H1 (cell line): Measurements from ENCODE around the gene ZNF407. TPM values are rescaled to one million over a fixed set of nuclear protein-coding genes. Genes with fewer than 3 reads are reported as not detected.

ENCODE experiments used
- CTCF ChIA-PET: fragments of 300-600 bp; sonication (Branson Sonifier 250); formaldehyde crosslinking; loops from one replicate; lab custom pipeline; 2021; ENCODE audit not compliant: partially characterized antibody; lab: Charles Lee
- POLR2A ChIA-PET: fragments of 300-600 bp; sonication (Branson Sonifier 250); formaldehyde crosslinking; loops from one replicate; lab custom pipeline; 2021; ENCODE audit warnings: inconsistent platforms; ENCODE audit not compliant: partially characterized antibody; lab: Charles Lee
- DNase-seq, 2 experiments: peaks; one replicate each; pipeline versions ENCODE4 v3.0.0 to v3.0.0-alpha.2; 2010 to 2022; ENCODE audit warnings: low spot score in 2 of 2, low read depth in 1 of 2, mixed read lengths in 1 of 2
- FAIRE-seq: peaks from 2 replicates; lab custom pipeline; 2011; peaks lifted over from hg19 to GRCh38; lab: Jason Lieb, UNC
- H2AFZ ChIP-seq: 2 replicates; pipeline ENCODE4 v1.8.1; 2012; ENCODE audit warnings: low read length, inconsistent platforms
- H2AK5ac ChIP-seq: 2 replicates; pipeline ENCODE4 v1.6.1; 2013; ENCODE audit warnings: low read depth, low read length
- H2BK120ac ChIP-seq: replicated peaks from 2 replicates; pipeline ENCODE3; 2013; ENCODE audit warnings: low read depth, low read length, inconsistent platforms
- H2BK12ac ChIP-seq: 2 replicates; pipeline ENCODE4 v1.6.1; 2013; ENCODE audit warnings: low read depth, low read length
- H2BK15ac ChIP-seq: 2 replicates; pipeline ENCODE4 v1.6.1; 2013; ENCODE audit warnings: low read length
- H2BK20ac ChIP-seq: 2 replicates; pipeline ENCODE4 v1.6.1; 2013; ENCODE audit warnings: low read length
- H2BK5ac ChIP-seq: 2 replicates; pipeline ENCODE4 v1.6.1; 2013; ENCODE audit warnings: low read depth, low read length
- H3K14ac ChIP-seq: 2 replicates; pipeline ENCODE4 v1.6.1; 2013; ENCODE audit warnings: inconsistent platforms; ENCODE audit not compliant: insufficient read length
- H3K18ac ChIP-seq: 2 replicates; pipeline ENCODE4 v1.6.1; 2013; ENCODE audit warnings: low read length; ENCODE audit errors: extremely low read depth
- H3K23ac ChIP-seq: 2 replicates; pipeline ENCODE4 v1.6.1; 2013; ENCODE audit warnings: inconsistent platforms; ENCODE audit not compliant: insufficient read length
- H3K23me2 ChIP-seq: 2 replicates; pipeline ENCODE4 v1.6.1; 2013; ENCODE audit warnings: low read depth, low read length
- H3K27ac ChIP-seq: 2 replicates; pipeline ENCODE4 v1.6.1; 2011; ENCODE audit warnings: low read depth, low read length, inconsistent platforms
- H3K27me3 ChIP-seq, 4 experiments: replicated peaks in 1 of 4; 1 replicate in 1 of 4; 2 replicates in 3 of 4; pipeline versions ENCODE4 v1.6.1 to v1.8.1; 2011 to 2013; ENCODE audit warnings: low read length in 3 of 4, mild to moderate bottlenecking in 3 of 4, inconsistent platforms in 2 of 4, mixed read lengths in 2 of 4, moderate library complexity in 1 of 4; ENCODE audit not compliant: control insufficient read depth in 3 of 4, insufficient read depth in 3 of 4; ENCODE audit errors: extremely low read depth in 1 of 4
- H3K36me3 ChIP-seq, 4 experiments: 2 replicates each; pipeline versions ENCODE4 v1.6.1 to v1.8.1; 2011 to 2013; ENCODE audit warnings: mild to moderate bottlenecking in 4 of 4, low read length in 3 of 4, moderate library complexity in 2 of 4, control low read depth in 1 of 4, inconsistent platforms in 1 of 4; ENCODE audit not compliant: insufficient read depth in 4 of 4, control insufficient read depth in 2 of 4
- H3K4ac ChIP-seq: replicated peaks from 2 replicates; pipeline ENCODE3; 2013; ENCODE audit warnings: low read length, low read depth, mixed read lengths, inconsistent platforms; ENCODE audit not compliant: insufficient read length
- H3K4me1 ChIP-seq, 4 experiments: replicated peaks in 1 of 4; 1 replicate in 1 of 4; 2 replicates in 3 of 4; pipeline versions ENCODE4 v1.6.1 to v1.8.1; 2011 to 2013; ENCODE audit warnings: low read length in 3 of 4, inconsistent platforms in 2 of 4, mixed read lengths in 1 of 4; ENCODE audit not compliant: insufficient read depth in 4 of 4, control insufficient read depth in 3 of 4
- H3K4me2 ChIP-seq, 2 experiments: 2 replicates each; pipeline versions ENCODE4 v1.6.1 to v1.8.1; 2011 to 2013; ENCODE audit warnings: low read depth in 2 of 2, low read length in 2 of 2, control low read depth in 1 of 2, inconsistent platforms in 1 of 2, mild to moderate bottlenecking in 1 of 2; ENCODE audit not compliant: insufficient read depth in 1 of 2
- H3K4me3 ChIP-seq, 4 experiments: fragments of 200-600, 300-600 bp in 1 of 4; sonication (generic), shearing (Covaris generic), sonication (Bioruptor Twin) in 1 of 4; 2 replicates each; pipeline versions ENCODE4 v1.5.1 to v1.8.1; 2011 to 2016; ENCODE audit warnings: low read length in 4 of 4, low read depth in 3 of 4, control low read depth in 2 of 4, inconsistent platforms in 2 of 4, mild to moderate bottlenecking in 2 of 4, mixed read lengths in 1 of 4, moderate library complexity in 1 of 4; ENCODE audit not compliant: insufficient read depth in 2 of 4; ENCODE audit errors: extremely low read depth in 1 of 4
- H3K56ac ChIP-seq: replicated peaks from 2 replicates; pipeline ENCODE3; 2013; ENCODE audit warnings: low read depth, mild to moderate bottlenecking, mixed read lengths, low read length, inconsistent platforms; ENCODE audit not compliant: insufficient read length
- H3K79me1 ChIP-seq: 2 replicates; pipeline ENCODE4 v1.6.1; 2013; ENCODE audit warnings: low read depth, low read length, control low read depth
- H3K79me2 ChIP-seq, 2 experiments: 2 replicates each; pipeline versions ENCODE4 v1.6.1 to v1.8.1; 2012 to 2013; ENCODE audit warnings: low read length in 2 of 2, mild to moderate bottlenecking in 2 of 2, inconsistent platforms in 1 of 2; ENCODE audit not compliant: insufficient read depth in 2 of 2, control insufficient read depth in 1 of 2
- H3K9ac ChIP-seq, 4 experiments: replicated peaks in 1 of 4; 1 replicate in 1 of 4; 2 replicates in 3 of 4; pipeline versions ENCODE4 v1.6.1 to v1.8.1; 2011 to 2013; ENCODE audit warnings: low read depth in 3 of 4, low read length in 3 of 4, control low read depth in 2 of 4, mild to moderate bottlenecking in 2 of 4, moderate library complexity in 2 of 4, inconsistent platforms in 1 of 4; ENCODE audit errors: extremely low read depth in 1 of 4
- H3K9me3 ChIP-seq, 2 experiments: 2 replicates each; pipeline versions ENCODE4 v1.6.1 to v1.8.1; 2012 to 2013; ENCODE audit warnings: mild to moderate bottlenecking in 2 of 2, moderate library complexity in 2 of 2, control low read depth in 1 of 2, inconsistent platforms in 1 of 2, low read depth in 1 of 2, low read length in 1 of 2, mixed read lengths in 1 of 2; ENCODE audit not compliant: insufficient read depth in 2 of 2
- H4K20me1 ChIP-seq, 2 experiments: replicated peaks in 1 of 2; 2 replicates each; pipeline versions ENCODE3 to v1.8.1; 2011 to 2013; ENCODE audit warnings: inconsistent platforms in 2 of 2, low read length in 2 of 2, mild to moderate bottlenecking in 1 of 2; ENCODE audit not compliant: insufficient read depth in 2 of 2, control insufficient read depth in 1 of 2
- H4K5ac ChIP-seq: 2 replicates; pipeline ENCODE4 v1.6.1; 2013; ENCODE audit warnings: low read length, low read depth, mixed read lengths, inconsistent platforms; ENCODE audit not compliant: insufficient read length
- H4K8ac ChIP-seq: 2 replicates; pipeline ENCODE4 v1.8.0; 2013; ENCODE audit warnings: mild to moderate bottlenecking, moderate library complexity, low read length, inconsistent platforms; ENCODE audit not compliant: insufficient read depth; ENCODE audit errors: extremely low read depth
- H4K91ac ChIP-seq: replicated peaks from 2 replicates; pipeline ENCODE3; 2013; ENCODE audit warnings: low read length, mixed read lengths, inconsistent platforms; ENCODE audit not compliant: insufficient read length
- CHD1 ChIP-seq: IDR thresholded peaks from 2 replicates; pipeline ENCODE4 v1.6.1; 2012; ENCODE audit warnings: low read depth, low read length, improper control_type of control experiment
- CTBP2 ChIP-seq: IDR thresholded peaks from 2 replicates; pipeline ENCODE4 v1.7.0; 2011; ENCODE audit warnings: borderline replicate concordance, mild to moderate bottlenecking, moderate library complexity, mixed read lengths, low read length; ENCODE audit not compliant: insufficient read depth, insufficient read length
- KDM5A ChIP-seq: fragments of 200-600 bp; IDR thresholded peaks from 2 replicates; pipeline ENCODE4 v1.7.1; 2012; ENCODE audit warnings: mild to moderate bottlenecking, low read length, inconsistent platforms, mixed read lengths
- POLR2A ChIP-seq, 2 experiments: IDR thresholded peaks; 1 replicate in 1 of 2; 2 replicates in 1 of 2; pipeline ENCODE4 v1.6.1; 2011; ENCODE audit warnings: low read depth in 2 of 2, low read length in 2 of 2, mild to moderate bottlenecking in 2 of 2; ENCODE audit errors: control extremely low read depth in 1 of 2
- RFX5 ChIP-seq: IDR thresholded peaks from 2 replicates; pipeline ENCODE4 v1.6.1; 2011; ENCODE audit warnings: low read depth, low read length, improper control_type of control experiment, borderline replicate concordance
- SIRT6 ChIP-seq: IDR thresholded peaks from one replicate; pipeline ENCODE4 v1.7.1; 2012; ENCODE audit warnings: low read length, inconsistent platforms
- WGBS, 2 experiments: shearing (Covaris generic) in 1 of 2; methylation state at CpG; one replicate each; pipeline versions ENCODE4 v1.1.6 to v1.1.7; 2013 to 2015; ENCODE audit warnings: low lambda C conversion rate in 2 of 2, mixed read lengths in 2 of 2, inconsistent platforms in 1 of 2, low coverage in 1 of 2, missing lambda C conversion rate in 1 of 2; ENCODE audit not compliant: insufficient replicate concordance in 2 of 2, insufficient coverage in 1 of 2, insufficient read length in 1 of 2; ENCODE audit errors: extremely low coverage in 1 of 2, missing lambda C conversion rate in 1 of 2; 5-methylcytosine and 5-hydroxymethylcytosine counted together
- polyA plus RNA-seq, 7 experiments: library from polyadenylated mRNA; depleted of rRNA in 3 of 7; stranded (reverse) in 5 of 7; unstranded in 2 of 7; fragments of >200 nt in 5 of 7; fragments of 200-250 nt in 2 of 7; gene quantifications; 1 replicate in 5 of 7; 2 replicates in 1 of 7; 4 replicates in 1 of 7; pipeline versions ENCODE4 v1.2.1 to v1.2.3, GENCODE V29; 2011 to 2013; ENCODE audit warnings: missing spikeins in 2 of 7, mixed read lengths in 2 of 7
- total RNA-seq: library from RNA; stranded (reverse); fragmentation: NEBNext Ultra II Directional; extraction: Animal tissue kit (Norgen Biotek cat#: 25700); gene quantifications from 2 replicates; pipeline ENCODE4 v1.2.1, GENCODE V29; 2021

ZNF407 gene
- total and polyA plus RNA-seq, 2 of the 8 experiments (the other 6 are each of a cell fraction or from before 2014, with no cell fraction given) = 1.5 to 6.8 TPM

- Histone ChIP-seq H3K79me1 (no peaks in the 10 kb centered on the region), H2BK12ac (no peak overlapping the region), H3K4me1 (0 out of 7 replicates have a peak, but pooled peaks cover 0 to 2% (median 0%) of the 10 kb centered on the region in 4 experiments), H3K14ac (no peak overlapping the region), H3K79me2 (no peaks in the 10 kb centered on the region), H3K9me3 (no peaks in the 10 kb centered on the region), H2AK5ac (no peak overlapping the region), H4K91ac (no peak overlapping the region), H3K4me3 (no peak overlapping the region), H2BK120ac (no peak overlapping the region), H4K8ac (no peak overlapping the region), H2BK15ac (no peak overlapping the region), H3K9ac (no peak overlapping the region), H3K23me2 (no peaks in the 10 kb centered on the region), H3K27me3 (no peaks in the 10 kb centered on the region), H4K20me1 (no peaks in the 10 kb centered on the region), H2AFZ (no peak overlapping the region), H3K18ac (no peak overlapping the region), H3K27ac (no peak overlapping the region), H3K36me3 (no peaks in the 10 kb centered on the region), H3K4me2 (no peak overlapping the region), H3K56ac (no peak overlapping the region), H3K23ac (no peak overlapping the region), H2BK20ac (no peak overlapping the region), H2BK5ac (no peak overlapping the region), H4K5ac (no peak overlapping the region), H3K4ac (no peak overlapping the region)
- DNase-seq (no peak), FAIRE-seq (no peak)
- WGBS, 2 experiments = 98% methylated on average over 5 of the region's 5 CpGs; no CpG with 5 or more reads in 1 of the 2 experiments
- CTCF ChIA-PET = no interaction called here
- POLR2A ChIA-PET = no interaction called here
- TF ChIP-seq KDM5A (no peak), RFX5 (no peak), SIRT6 (no peak), POLR2A (IDR thresholded peaks at IDR 0.05; ENCODE audit: control extremely low read depth in 1 of 2, low read depth in 2 of 2, low read length in 2 of 2) (no peak), CHD1 (no peak), CTBP2 (no peak)
Observed at GRCh38 chr18:74731097-74731496, 133.4 kb downstream of the ZNF407 start.
